Spinal cord (tissue), 10 donors: ENCODE data around the gene CD55. TPM values are rescaled to one million over a fixed set of nuclear protein-coding genes. Genes with fewer than 3 reads are reported as not detected.

Source experiments
- DNase-seq, 6 donors: peaks; one replicate each; pipeline versions ENCODE4 v3.0.0 to v3.0.0-alpha.2; 2013 to 2015; ENCODE audit warnings: low spot score in 6 of 6, low read depth in 4 of 6
- H3K27ac ChIP-seq: one replicate; pipeline ENCODE4 v1.5.1; 2013; ENCODE audit warnings: low read depth, low read length, control low read depth
- H3K27me3 ChIP-seq: one replicate; pipeline ENCODE4 v1.6.1; 2013; ENCODE audit warnings: low read length; ENCODE audit not compliant: control insufficient read depth, insufficient read depth
- H3K36me3 ChIP-seq: one replicate; pipeline ENCODE4 v1.6.1; 2013; ENCODE audit warnings: low read length; ENCODE audit not compliant: control insufficient read depth, insufficient read depth
- H3K4me1 ChIP-seq: one replicate; pipeline ENCODE4 v1.6.1; 2013; ENCODE audit warnings: low read length; ENCODE audit not compliant: control insufficient read depth, insufficient read depth
- H3K4me3 ChIP-seq: one replicate; pipeline ENCODE4 v1.5.1; 2013; ENCODE audit warnings: low read depth, low read length, control low read depth
- H3K9me3 ChIP-seq: one replicate; pipeline ENCODE4 v1.6.1; 2013; ENCODE audit warnings: low read length; ENCODE audit not compliant: control insufficient read depth, insufficient read depth
- WGBS: methylation state at CpG from one replicate; pipeline ENCODE4 v1.1.5; 2013; ENCODE audit warnings: missing lambda C conversion rate; ENCODE audit not compliant: insufficient coverage; 5-methylcytosine and 5-hydroxymethylcytosine counted together
- polyA plus RNA-seq, 2 donors: library from polyadenylated mRNA; unstranded; fragments of 120-200 nt; gene quantifications; one replicate each; pipeline ENCODE4 v1.2.1, GENCODE V29; 2013; ENCODE audit not compliant: insufficient read length in 2 of 2
- total RNA-seq, 2 donors: library from RNA; depleted of rRNA in 1 of 2; stranded (reverse); fragments of 120-200 nt in 1 of 2; fragments of >200 nt in 1 of 2; gene quantifications; one replicate each; pipeline versions ENCODE4 v1.2.3 to v1.2.4, GENCODE V29; 2013 to 2014
- donor health status: healthy.

CD55 gene
- total and polyA plus RNA-seq, 4 donors = 11.3 to 32.4 (median 22.1) TPM

- no peak overlapping the region for H3K27ac ChIP-seq
- H3K36me3 ChIP-seq = no peaks in the 10 kb centered on the region
- WGBS = 69% methylated on average over 3 of the region's 5 CpGs
- no peak for DNase-seq
- no peaks in the 10 kb centered on the region for H3K4me1 ChIP-seq
- no peaks in the 10 kb centered on the region for H3K9me3 ChIP-seq
- H3K27me3 ChIP-seq = no peaks in the 10 kb centered on the region
- H3K4me3 ChIP-seq = no peak overlapping the region
Observed at GRCh38 chr1:207284209-207284897, 37.1 kb upstream of the CD55 start.

- no CpG with 5 or more reads among the region's 2 CpGs for WGBS
- Histone ChIP-seq H3K36me3 (no peaks in the 10 kb centered on the region), H3K4me1 (no peaks in the 10 kb centered on the region), H3K27ac (no peak overlapping the region), H3K27me3 (no peaks in the 10 kb centered on the region), H3K4me3 (no peak overlapping the region), H3K9me3 (no peaks in the 10 kb centered on the region)
- DNase-seq = peak in 2 of 6 donors; percentile 19 to 46
Observed at GRCh38 chr1:207286786-207287468, 34.6 kb upstream of the CD55 start.

GRCh38 chr1:207288315-207288714 lies 33.2 kb upstream of the CD55 start:
- no peaks in the 10 kb centered on the region for H3K4me1 ChIP-seq
- no peak overlapping the region for H3K27ac ChIP-seq
- no peaks in the 10 kb centered on the region for H3K27me3 ChIP-seq
- peak in 3 of 6 donors; percentile 10 to 62 (median 55) for DNase-seq
- no peaks in the 10 kb centered on the region for H3K9me3 ChIP-seq
- WGBS = 24% methylated on average over 4 of the region's 4 CpGs
- no peaks in the 10 kb centered on the region for H3K36me3 ChIP-seq
- no peak overlapping the region for H3K4me3 ChIP-seq

GRCh38 chr1:207289756-207290155 lies 31.7 kb upstream of the CD55 start:
- Histone ChIP-seq H3K9me3 (no peaks in the 10 kb centered on the region), H3K4me3 (no peak overlapping the region), H3K27ac (no peak overlapping the region), H3K4me1 (no peaks in the 10 kb centered on the region), H3K36me3 (no peaks in the 10 kb centered on the region), H3K27me3 (no peaks in the 10 kb centered on the region)
- no peak for DNase-seq

- 85% methylated on average over 2 of the region's 2 CpGs for WGBS
- no peaks in the 10 kb centered on the region for H3K9me3 ChIP-seq
- no peak overlapping the region for H3K4me3 ChIP-seq
- H3K27ac ChIP-seq = no peak overlapping the region
- no peak for DNase-seq
- H3K27me3 ChIP-seq = no peaks in the 10 kb centered on the region
- no peaks in the 10 kb centered on the region for H3K4me1 ChIP-seq
- no peaks in the 10 kb centered on the region for H3K36me3 ChIP-seq
Observed at GRCh38 chr1:207291723-207292122, 29.8 kb upstream of the CD55 start.

- H3K36me3 ChIP-seq = no peaks in the 10 kb centered on the region
- H3K27me3 ChIP-seq = no peaks in the 10 kb centered on the region
- H3K9me3 ChIP-seq = no peaks in the 10 kb centered on the region
- no peak overlapping the region for H3K4me3 ChIP-seq
- WGBS = 100% methylated on average over 1 of the region's 2 CpGs
- DNase-seq = no peak
- H3K4me1 ChIP-seq = no peaks in the 10 kb centered on the region
- no peak overlapping the region for H3K27ac ChIP-seq
Observed at GRCh38 chr1:207298186-207298585, 23.3 kb upstream of the CD55 start.

GRCh38 chr1:207298636-207299398 lies 22.7 kb upstream of the CD55 start:
- Histone ChIP-seq H3K4me1 (no peaks in the 10 kb centered on the region), H3K36me3 (no peaks in the 10 kb centered on the region), H3K27me3 (no peaks in the 10 kb centered on the region), H3K4me3 (no peak overlapping the region), H3K27ac (no peak overlapping the region), H3K9me3 (no peaks in the 10 kb centered on the region)
- WGBS = 80% methylated on average over 2 of the region's 4 CpGs
- DNase-seq = no peak

- no peak overlapping the region for H3K4me3 ChIP-seq
- H3K27me3 ChIP-seq = no peaks in the 10 kb centered on the region
- H3K4me1 ChIP-seq = no peaks in the 10 kb centered on the region
- no peak overlapping the region for H3K27ac ChIP-seq
- no peak for DNase-seq
- H3K9me3 ChIP-seq = no peaks in the 10 kb centered on the region
- H3K36me3 ChIP-seq = no peaks in the 10 kb centered on the region
Observed at GRCh38 chr1:207300970-207301369, 20.5 kb upstream of the CD55 start.

- WGBS = no CpG with 5 or more reads among the region's 1 CpG
- no peak for DNase-seq
- H3K36me3 ChIP-seq = no peaks in the 10 kb centered on the region
- no peaks in the 10 kb centered on the region for H3K4me1 ChIP-seq
- no peak overlapping the region for H3K4me3 ChIP-seq
- H3K9me3 ChIP-seq = no peaks in the 10 kb centered on the region
- no peak overlapping the region for H3K27ac ChIP-seq
- H3K27me3 ChIP-seq = no peaks in the 10 kb centered on the region
Observed at GRCh38 chr1:207302618-207303393, 18.7 kb upstream of the CD55 start.
